Inflammatory macrophage treated with lipopolysaccharide for 4 hours (primary cell): Measurements from ENCODE around the gene ERF.
A peak's percentile ranks its signal among the peaks of the same experiment; 100 is the strongest.

Experiments
- DNase-seq: peaks from one replicate; pipeline ENCODE4 v3.0.0-alpha.2; 2020

Gene ERF

GRCh38 chr19:42254850-42255765 is at the start of gene ERF:
TSS of gene ERF (minus strand) at chr19:42255128. CDS start at chr19:42254999, 129 bp downstream.
- peak; percentile 93 for DNase-seq

DNA sequence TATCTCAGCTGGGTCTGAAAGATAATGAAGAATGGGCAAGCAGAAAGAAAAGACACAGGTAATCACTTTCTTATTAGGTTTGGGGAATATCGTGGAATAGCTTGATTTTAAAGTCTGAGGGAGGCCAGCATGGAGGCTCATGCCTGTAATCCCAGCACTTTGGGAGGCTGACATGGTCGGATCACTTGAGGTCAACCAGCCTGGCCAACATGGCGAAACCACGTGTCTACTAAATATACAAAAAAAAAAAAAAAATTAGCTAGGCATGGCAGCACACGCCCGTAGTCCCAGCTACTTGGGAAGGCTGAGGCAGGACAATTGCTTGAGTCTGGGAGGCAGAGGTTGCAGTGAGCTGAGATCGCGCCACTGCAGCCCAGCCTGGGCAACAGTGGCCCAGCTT is 48.9 kb upstream of the ERF start:
- no peak for DNase-seq

DNA sequence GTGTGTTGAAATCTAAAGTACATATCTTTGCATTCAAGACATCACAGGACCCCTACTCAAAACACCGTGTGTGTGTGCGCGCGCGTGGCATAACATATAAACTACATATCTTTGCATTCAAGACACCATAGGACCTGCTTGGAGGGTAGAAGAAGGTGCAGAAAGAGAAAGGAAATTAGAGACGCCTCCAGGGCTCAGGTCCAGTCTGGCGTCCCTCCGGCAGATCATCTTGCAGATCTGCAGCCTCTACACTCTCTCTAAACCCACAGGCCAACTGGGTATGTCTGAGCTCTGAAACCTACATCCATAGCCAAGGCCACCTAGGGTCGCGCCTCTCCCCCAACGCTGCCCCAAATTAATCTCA is 48.2 kb upstream of the ERF start:
- no peak for DNase-seq

DNA sequence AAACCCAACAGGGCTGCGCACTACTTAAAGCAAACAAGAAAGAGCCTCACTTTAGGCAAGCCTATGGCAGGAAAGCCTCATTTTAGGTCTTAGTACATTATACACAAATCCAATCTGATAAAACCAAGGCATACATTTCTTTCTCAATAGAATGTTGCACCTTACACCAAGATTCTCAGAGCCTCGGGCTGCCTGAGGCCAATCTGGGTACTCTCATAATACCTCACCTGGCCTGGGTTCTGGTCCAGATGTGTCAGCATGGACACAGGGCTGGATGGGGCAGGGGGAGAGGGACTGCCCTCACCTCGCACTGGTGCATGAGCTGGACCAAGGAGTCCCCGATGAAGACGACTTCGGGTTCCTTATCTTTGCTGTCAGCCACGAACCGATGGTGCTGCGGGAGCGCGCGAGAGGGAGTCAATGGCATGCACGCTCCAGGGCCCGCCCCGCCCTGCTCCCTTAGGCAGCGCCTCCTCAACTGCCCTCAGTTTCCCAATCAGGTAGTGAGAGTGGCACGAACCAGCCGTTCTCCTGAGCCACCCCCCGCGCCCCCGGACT is 46.8 kb upstream of the ERF start, which contains the start of gene PRR19:
TSS of gene PRR19 (plus strand) at position 487 of the 558 bp plus-strand sequence. CDS start 7,453 bp downstream, outside the sequence.
- no peak for DNase-seq

DNA sequence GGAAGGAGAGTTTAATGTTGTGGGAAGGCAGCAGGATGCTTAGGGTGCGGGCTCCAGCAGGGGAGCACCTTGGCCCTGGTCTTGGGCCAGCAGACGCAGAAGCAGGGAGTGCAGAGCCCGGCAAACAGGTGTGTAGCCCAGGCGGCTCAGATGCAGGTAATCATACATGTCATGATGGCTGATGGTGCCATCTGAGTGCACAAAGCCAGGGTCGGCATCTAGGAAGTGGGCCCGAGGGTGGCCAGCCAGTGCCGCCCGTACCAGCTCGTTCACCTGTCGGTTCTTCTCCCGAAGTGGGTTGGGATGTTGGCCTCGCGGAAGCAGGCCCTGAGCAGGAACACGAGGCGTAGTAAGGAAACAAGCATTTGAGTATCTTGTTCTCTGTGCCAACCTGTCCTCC is 42.1 kb upstream of the ERF start:
- DNase-seq = no peak

DNA sequence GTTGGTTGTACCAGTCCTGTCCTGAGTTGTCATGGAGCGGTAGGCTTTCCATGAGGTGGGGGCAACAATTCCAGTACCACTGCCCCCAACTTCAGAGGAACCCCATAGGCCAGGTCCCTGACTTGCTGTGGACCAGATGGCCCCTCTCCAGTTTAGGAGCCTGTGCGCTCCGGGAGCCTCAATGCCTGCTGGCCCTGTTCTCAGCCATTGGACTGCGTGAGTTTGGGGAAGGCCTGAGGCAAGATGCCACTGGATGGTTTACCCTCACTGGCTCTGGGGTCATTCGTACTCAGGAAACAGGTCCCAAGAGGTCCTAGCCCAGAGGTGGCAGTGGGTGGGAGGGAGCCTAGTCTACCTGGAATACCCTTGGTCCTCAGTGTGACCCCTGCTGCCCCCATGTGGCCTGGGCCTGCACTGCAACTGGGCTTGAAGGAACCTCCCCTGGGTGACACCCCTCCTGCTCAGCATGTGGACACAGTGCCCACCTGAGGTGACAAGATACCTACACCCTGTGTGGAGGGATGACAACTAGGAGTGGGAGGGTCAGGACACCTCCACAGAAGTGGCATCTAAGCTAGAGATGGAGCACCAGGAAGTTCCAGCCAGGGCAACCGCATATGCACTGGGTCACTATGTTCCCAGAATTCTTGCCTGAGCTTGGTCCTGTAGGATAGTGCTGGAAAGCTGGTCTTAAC is 41.0 kb upstream of the ERF start:
- DNase-seq = peak; percentile 59

DNA sequence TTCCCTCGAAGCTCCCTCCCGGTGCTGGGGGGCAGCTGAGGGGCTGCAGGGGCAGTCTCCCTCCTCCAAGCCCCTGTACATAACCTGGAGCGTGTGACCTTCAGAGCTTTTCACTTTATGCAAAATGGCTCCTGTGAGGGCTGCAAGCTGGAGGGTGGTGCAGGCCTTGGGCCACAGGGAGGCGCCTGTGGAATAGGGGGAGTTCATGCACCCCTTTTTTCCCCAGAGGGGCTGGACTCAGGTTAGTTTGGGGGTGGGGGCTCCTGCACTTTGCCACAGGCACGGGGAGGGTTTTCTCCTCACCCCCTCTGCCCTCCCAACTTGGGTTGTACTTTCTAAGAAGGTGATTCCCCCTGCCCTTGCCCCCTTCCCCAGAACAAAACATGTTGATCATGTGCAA is 40.4 kb upstream of the ERF start:
- DNase-seq = no peak

DNA sequence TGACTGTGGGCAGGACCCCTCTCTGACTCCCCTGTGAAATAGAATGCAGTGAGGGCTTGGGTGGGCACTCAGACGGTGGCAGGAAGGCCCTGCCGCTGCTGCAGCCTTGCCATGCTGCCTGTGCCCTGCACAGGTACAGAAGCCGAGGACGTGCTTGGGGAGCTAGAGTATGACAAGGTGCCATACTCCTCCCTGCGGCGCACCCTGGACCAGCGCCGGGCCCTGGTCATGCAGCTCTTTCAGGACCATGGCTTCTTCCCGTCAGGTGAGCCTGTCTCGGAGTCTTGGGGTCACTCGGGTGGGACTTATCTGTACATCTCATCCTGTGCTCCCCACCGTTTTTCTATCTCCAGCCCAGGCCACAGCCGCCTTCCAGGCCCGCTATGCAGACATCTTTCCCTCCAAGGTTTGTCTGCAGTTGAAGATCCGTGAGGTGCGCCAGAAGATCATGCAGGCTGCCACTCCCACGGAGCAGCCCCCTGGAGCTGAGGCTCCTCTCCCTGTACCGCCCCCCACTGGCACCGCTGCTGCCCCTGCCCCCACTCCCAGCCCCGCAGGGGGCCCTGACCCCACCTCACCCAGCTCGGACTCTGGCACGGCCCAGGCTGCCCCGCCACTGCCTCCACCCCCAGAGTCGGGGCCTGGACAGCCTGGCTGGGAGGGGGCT is 39.7 kb upstream of the ERF start:
- DNase-seq = no peak

DNA sequence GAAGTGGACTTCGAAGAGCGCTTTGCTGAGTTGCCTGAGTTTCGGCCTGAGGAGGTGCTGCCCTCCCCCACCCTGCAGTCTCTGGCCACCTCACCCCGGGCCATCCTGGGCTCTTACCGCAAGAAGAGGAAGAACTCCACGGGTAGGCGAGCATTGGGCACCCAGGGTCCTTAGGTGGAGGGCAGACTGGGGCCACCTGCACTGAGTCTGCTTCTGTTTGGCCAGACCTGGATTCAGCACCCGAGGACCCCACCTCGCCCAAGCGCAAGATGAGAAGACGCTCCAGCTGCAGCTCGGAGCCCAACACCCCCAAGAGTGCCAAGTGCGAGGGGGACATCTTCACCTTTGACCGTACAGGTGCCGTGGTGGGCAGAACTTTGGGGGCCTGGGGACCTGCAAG is 39.0 kb upstream of the ERF start:
- DNase-seq = no peak

- no peak for DNase-seq
Observed at GRCh38 chr19:42293540-42293939, 38.6 kb upstream of the ERF start.

- DNase-seq = no peak
Observed at GRCh38 chr19:42292963-42293362, 38.0 kb upstream of the ERF start.

DNA sequence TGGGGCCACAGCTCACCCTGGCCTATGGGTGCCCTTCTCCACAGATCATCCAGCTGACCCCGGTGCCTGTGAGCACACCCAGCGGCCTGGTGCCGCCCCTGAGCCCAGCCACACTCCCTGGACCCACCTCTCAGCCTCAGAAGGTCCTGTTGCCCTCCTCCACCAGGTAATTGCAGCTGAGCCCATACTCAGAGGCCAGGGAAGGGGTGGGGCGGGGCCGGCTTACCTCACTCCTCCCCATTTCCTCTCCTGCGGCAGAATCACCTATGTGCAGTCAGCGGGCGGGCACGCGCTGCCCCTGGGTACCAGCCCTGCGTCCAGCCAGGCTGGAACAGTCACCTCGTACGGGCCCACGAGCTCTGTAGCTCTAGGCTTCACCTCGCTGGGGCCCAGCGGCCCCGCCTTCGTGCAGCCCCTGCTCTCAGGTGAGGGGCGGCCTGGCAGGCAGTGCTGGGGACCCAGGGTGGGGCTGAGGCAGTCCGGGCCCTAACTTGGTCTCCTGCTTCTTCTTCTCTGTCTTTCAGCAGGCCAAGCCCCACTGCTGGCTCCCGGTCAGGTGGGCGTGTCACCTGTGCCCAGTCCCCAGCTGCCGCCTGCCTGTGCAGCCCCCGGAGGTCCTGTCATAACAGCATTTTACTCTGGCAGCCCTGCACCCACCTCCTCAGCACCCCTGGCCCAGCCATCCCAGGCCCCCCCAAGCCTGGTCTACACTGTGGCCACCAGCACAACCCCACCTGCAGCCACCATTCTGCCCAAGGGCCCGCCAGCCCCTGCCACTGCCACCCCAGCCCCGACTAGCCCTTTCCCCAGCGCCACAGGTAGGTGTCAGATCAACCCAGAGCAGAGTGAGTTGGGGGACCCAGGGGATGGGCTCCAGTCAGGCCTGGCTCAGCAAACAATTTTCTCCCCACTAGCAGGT is 37.4 kb upstream of the ERF start:
- no peak for DNase-seq

DNA sequence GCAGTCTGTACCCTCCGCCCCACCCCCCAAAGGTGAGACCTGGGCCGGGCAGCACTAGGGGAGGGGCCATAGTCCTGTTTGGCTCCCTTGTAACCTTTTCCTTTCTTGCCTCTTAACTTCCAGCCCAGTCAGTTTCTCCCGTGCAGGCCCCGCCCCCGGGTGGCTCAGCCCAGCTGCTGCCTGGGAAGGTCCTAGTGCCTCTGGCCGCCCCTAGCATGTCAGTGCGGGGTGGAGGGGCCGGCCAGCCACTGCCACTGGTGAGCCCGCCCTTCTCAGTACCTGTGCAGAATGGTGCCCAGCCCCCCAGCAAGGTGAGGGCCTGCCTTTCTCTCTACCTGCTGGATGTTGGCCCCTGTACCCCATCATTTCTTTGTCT is 36.5 kb upstream of the ERF start:
- DNase-seq = no peak

- peak; percentile 32 for DNase-seq
Observed at GRCh38 chr19:42290523-42291434, 35.9 kb upstream of the ERF start.

GRCh38 chr19:42290136-42290522 is 35.2 kb upstream of the ERF start:
- DNase-seq = no peak

DNA sequence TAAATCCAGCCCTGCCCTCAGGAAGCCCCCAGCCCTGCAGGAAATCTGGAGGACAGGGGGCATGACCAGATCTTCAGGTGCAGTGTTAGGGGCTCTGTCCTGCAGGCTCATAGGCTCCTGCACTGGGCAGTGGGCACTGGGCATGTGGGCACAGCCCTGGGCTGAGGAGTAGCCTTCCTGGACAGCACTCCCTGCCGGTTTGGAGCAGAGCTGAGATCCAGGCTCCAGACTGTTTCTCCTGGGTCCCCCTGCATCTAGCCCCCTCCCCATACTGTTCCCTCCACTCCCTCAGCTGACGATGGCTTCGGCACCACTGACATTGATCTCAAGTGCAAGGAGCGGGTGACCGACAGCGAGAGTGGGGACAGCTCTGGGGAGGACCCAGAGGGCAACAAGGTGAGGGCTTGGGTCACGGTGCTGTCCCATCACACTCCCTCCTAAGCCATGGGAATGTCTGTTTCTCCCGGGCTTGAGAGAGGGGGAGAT is 34.7 kb upstream of the ERF start:
- no peak for DNase-seq

- no peak for DNase-seq
Observed at GRCh38 chr19:42288881-42289555, 34.1 kb upstream of the ERF start.

GRCh38 chr19:42288387-42288786 is 33.5 kb upstream of the ERF start:
- no peak for DNase-seq

DNA sequence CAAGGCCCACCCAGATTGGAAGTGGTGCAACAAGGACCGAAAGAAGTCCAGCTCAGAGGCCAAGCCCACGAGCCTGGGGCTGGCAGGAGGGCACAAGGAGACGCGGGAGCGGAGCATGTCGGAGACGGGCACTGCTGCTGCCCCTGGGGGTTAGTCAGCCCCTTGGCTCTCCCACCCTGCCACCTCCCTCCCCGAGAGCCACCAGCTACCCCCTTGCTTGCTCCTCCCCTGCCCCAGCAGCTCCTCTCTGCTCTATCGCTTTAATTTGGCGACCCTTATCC is 32.8 kb upstream of the ERF start:
- DNase-seq = no peak

- DNase-seq = no peak
Observed at GRCh38 chr19:42287017-42287826, 32.3 kb upstream of the ERF start.
